Hypothalamus (tissue), 51 donors: Measurements from ENCODE around the gene CTU2.

Source experiments
- DNase-seq, 51 donors: peaks; one replicate each; lab custom pipeline; 2025; lab: John Stamatoyannopoulos, UW

The CTU2 gene

DNA sequence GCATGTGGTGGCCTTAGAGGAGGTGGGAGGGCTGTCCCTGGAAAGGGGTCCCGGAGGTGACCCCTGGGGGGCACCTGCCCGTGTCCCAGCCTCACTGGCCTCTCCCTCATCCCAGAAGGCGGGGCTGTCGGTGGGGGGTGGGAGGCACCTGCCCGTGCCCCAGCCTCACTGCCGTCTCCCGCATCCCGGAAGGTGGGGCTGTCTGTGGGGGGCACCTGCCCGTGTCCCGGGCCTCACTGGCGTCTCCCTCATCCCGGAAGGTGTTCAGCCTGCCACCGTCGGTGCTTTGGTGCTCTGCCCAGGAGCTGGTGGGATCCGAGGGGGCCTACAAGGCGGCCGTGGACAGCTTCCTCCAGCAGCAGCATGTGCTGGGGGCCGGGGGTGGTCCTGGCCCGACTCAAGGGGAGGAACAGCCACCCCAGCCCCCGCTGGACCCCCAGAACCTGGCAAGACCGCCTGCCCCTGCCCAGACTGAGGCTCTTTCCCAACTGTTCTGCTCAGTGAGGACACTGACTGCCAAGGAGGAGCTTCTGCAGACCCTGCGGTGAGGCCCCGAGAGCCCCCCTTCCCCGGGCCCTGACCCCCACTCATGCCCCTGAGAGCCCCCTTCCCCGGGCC lies 6.2 kb downstream of the CTU2 start:
- no peak for DNase-seq

DNA sequence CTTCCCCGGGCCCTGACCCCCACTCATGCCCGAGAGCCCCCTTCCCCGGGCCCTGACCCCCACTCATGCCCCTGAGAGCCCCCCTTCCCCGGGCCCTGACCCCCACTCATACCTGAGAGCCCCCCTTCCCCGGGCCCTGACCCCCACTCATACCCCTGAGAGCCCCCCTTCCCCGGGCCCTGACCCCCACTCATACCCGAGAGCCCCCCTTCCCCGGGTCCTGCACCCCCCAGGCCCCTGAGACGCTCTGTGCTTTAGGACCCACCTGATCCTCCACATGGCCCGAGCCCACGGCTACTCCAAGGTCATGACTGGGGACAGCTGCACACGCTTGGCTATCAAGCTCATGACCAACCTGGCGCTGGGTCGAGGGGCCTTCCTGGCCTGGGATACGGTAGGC lies 6.8 kb downstream of the CTU2 start:
- no peak for DNase-seq

- no peak for DNase-seq
These were observed 7.5 kb downstream of the CTU2 start for GRCh38 chr16:88713568-88714419.

- no peak for DNase-seq
These were observed 8.4 kb downstream of the CTU2 start for GRCh38 chr16:88714420-88715302.

- no peak for DNase-seq
These were observed 9.2 kb downstream of the CTU2 start for GRCh38 chr16:88715312-88716190.

DNA sequence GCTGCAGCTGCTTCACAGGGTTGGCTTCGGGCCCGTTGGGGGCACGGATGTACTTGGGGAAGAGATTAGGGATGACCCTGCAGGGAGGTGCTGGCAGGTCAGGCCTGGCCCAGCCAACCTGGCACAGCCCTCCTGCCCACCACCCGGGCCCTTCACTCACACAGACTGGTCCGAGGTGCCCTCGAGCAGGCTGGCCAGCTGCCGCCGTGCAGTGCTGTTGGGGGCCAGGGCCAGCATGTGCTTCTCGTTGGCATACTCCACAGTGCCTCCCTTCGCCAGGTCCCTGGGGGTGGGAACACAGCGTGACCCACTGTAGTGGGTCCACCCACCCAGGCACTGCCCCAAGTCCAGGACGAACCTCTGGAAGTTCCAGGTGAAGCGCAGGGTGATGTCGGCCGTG lies 9.9 kb downstream of the CTU2 start:
- DNase-seq, result no peak

- no peak for DNase-seq
These were observed 10.3 kb downstream of the CTU2 start for GRCh38 chr16:88716601-88717001.

DNA sequence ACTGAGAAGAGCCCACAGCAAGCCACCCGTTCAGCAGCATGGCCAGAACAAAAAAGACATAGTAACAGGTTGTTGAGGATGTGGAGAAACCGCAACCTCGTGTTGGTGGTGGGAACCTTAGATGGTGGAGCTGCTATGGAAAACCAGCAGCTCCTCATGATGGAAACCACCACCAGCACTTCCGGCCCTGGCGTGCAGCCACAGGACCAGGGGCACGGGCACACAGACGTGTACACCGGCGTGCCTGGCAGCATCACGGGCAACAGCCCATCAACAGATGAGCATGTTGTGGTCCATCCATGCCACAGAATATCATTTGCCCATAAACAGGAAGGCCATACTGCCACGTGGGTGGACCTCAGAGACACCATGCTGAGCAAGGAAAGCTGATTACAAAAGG lies 11.9 kb downstream of the CTU2 start:
- no peak for DNase-seq

DNA sequence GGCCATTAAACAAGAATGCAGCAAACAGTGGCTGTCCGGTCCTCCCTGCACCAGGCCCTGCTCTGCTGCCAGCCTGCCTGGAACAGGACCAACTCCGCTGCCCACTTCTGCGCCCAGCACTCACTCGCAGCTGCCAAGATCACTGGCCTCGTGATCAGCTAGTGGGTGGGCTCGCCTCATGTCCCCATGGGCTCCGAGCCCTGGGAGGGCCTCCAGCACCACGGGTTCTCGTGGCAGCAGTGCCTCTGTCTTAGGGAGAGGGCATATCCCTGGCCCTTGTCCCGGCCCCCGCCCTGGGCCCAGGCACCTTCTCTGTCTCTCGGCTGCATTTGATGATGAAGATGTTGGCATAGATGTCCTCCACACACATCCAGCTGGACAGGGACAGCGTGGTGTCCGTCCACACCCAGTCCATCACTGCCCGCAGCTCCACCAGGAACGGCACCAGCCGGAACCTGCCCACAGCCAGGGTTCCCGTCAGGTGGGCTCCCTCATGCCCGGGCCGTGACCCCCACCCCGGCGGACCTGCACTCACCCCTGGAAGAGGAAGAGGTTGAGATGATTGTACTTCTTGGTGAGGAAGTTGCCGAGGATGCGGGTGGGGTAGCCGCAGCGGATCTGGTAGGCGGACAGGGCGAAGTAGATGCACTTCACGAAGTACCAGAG lies 13.1 kb downstream of the CTU2 start:
- peak in 50 of 51 donors; percentile 17 to 95 (median 79) for DNase-seq

DNA sequence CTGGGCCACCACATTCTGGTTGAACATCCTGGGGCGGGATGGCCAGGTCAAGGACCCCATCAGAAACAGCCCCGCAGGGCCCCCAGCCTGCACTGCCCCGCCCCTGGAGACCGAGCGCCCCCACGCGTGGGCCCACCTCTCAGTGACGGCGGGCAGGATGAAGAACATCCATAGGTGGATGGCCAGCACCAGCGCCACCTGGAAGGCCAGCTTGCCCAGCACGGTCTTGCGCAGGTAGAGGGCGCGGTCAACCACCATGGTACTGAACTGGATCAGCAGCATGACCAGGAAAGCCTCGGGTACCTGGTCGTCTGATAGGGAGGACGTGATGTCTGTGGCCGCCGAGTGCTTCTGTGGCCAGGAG lies 13.6 kb downstream of the CTU2 start:
- DNase-seq, result no peak

DNA sequence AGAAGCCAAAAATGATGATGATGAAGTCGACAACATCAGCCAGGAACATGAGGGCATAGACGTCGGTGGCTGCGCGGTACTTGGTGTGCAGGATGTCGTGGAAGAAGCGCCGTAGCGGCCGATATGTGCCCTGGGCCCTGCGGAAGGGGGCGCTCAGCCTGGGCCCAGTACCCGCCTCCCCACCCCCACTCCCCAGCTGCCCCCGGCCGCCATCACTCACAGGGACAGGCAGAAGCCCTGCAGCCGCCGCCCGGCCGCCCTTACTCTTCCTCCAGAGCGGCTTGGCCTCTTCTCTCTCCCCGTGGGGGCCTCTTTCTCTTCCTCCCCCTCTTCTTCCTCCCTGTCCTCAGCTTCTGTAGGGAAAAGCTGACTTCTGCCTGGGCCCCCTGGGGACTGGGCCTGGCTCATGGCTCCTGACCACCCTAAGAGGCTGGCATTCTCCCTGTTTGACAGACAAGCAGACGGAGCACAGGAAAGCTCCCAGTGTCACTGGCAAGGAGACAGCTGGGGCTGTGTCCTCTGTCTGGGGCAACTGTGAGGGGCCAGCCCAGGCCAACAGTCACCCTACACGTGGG lies 14.2 kb downstream of the CTU2 start:
- DNase-seq, result no peak

DNA sequence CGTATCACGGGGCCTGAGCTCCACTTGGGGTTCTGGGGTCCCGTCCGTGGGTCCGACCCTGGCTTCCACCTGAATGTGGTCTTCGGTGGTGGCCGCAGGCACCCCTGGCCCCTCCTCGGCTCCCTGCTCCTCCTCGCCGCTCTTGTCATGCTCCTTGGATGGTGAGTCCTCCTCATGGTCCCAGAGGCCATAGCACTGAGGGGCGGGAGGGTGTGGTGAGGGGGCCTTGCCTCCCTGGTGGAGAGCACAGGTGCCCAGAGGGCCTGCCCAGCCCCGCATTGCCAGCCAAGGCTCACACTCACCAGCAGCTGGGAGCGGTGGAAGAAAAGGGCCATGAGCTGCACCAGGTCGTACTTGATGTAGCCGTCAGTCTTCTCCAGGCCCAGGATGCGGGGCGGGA lies 14.9 kb downstream of the CTU2 start:
- no peak for DNase-seq

GRCh38 chr16:88721815-88722755 lies 15.8 kb downstream of the CTU2 start:
- DNase-seq, result no peak

DNA sequence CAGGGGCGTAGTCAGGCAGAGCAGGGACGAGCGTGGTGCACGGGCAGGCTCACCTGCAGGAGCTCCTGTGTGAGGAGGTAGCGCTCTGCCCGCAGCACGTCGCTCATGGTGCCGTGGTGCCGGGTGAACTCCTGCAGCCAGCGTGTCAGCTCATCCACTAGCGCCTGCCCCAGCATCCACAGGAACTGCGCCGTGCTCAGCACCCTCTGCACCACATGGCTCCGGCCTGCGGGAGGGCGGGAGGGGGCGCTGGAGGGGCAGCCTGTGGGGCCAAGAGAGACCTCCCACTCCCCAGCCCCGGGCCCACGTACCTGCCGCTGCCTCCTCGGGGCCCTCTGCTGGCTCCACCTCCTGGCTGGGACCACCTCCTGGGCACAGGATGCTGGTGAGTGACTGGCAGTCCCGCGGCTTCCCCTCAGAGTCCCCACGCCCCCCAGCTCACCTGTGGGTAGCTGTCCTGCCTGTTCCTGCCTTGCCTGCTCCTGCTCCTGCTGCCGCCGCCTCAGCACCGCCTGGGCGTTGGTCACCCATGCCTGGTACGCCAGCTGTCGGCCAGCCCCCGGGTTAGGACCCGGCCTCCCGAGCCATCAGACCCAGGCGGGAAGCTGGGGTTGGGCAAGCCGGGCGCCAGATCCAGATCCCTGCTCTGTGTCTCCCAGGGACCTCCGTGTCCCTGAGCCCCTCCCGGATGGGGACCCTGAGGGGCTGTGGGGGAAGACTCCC lies 16.6 kb downstream of the CTU2 start:
- DNase-seq, result no peak

DNA sequence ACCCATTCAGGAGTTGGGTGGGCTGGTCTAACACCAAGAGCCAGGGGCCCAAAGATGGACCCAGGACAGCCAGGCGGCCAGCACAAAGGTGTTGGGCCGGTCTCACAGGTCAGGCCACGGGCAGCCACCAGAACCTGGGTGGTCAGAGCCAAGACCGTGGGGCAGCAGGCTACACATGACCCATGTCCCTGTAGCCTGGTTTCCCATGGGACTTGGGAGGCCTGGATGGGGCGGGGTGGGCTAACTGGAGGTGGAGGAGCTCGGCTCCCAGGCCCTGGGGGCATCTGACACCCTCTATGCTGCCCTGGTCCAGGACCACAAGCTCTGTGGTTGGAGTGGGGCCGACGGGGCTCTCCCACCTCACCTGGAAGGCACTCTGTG lies 17.2 kb downstream of the CTU2 start:
- no peak for DNase-seq

DNA sequence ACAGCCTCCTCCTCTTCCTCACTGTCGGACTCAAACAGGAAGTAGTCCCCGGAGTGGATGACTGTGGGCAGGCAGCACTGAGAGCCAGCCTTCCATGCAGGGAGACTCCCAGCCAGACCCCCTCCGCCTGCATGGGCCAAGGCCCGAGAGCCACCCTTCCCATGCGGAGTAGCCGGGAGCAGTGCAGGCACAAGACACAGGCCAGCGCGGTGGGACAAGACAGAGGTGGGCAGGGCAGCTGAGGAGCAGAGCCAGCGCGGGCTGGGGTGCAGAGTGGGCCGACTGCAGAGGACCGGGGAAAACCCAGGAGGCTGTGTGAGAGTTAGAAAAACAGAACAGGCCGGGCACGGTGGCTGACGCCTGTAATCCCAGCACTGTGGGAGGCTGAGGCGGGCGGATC lies 17.6 kb downstream of the CTU2 start:
- no peak for DNase-seq

DNA sequence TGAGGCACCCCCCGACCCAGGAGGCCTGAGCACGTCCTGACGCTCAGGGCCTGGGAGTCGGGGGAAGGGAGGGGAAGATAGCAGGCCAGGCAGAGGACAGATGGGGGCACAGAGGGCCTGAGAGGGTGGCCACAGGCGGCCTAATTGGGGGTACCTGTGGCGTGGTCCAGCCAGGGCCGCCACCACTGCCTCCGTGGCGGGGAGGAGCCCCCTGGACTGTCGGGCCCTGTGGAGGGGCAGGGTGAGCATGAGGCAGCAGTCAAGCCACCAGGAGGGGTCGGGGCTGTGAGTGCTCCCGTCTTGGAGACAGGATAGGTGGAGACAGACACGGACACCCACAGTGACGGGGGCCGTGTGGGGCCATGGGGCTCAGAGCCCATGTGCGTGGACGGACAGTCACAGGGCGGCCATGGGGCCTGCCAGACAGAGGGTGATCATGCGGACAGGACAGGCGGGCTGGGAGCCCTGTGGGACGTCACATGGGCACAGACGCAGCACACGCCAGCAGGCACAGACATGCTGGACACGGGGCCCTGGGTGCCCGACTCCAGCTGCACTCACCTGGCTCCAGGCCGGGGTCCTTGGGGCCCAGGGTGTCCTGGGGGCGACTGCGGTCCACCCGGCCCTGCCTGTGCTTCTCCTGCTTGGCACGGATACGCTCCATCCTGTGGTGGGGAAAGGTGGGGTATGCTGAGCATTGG lies 18.7 kb downstream of the CTU2 start:
- DNase-seq, result no peak
